Activated CD4-positive, alpha-beta T cell treated with anti-CD3 and anti-CD28 coated beads, Interleukin-2, Interleukin-6, amounts not matched to agents 100 ng/mL and 50 ng/mL, durations not matched to agents 16 hours and 8 hours (primary cell): ENCODE measurements around the gene HDAC2.
"Not testable (repeated sequence)": the region's sequence is repeated elsewhere in the genome, so short reads cannot be mapped to it uniquely, and the experiment has no call there.

ENCODE experiments used
- DNase-seq: peaks from one replicate; pipeline ENCODE4 v3.0.0-alpha.2; 2020

The HDAC2 gene

GRCh38 chr6:113969888-113970804 lies 802 bp downstream of the HDAC2 start:
- peak; percentile 59 for DNase-seq

GRCh38 chr6:113968472-113968871 lies 2.5 kb downstream of the HDAC2 start:
- DNase-seq, result no peak

DNA sequence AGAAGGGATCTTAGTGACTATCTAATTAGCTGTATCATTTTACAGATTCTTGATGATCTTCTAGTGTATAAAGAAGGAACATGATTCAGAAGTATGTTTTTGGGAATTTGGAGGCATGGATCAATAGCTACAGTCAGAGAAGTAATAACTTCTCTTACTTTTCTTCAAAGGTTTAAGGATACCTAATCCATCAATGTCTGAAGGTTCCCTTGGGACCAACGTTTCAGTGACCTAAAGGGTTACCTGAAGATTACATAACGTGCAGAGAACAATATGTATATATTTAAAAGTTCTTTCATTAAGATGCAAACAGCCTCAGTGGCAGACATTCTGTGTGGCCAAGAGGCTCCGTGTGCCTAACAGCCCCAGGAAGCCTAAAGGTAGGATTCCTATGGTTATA lies 3.2 kb downstream of the HDAC2 start:
- no peak for DNase-seq

DNA sequence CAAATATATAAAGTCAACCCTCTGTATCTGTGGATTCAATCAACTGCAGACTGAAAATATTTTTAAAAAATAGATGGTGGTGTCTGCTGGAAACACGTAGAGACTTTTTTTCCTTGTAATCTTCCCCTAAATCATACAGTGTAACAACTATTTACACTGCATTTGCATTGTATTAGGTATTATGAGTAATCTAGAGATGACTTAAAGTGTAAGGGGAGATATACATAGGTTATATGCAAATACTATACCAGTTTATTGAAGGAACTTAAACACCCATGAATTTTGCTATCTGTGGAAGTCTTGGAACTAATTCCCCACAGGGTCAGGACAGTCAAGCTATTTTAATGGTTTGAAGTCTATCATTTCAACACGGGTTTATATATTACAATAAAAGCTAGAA lies 10.2 kb downstream of the HDAC2 start:
- DNase-seq, result no peak

DNA sequence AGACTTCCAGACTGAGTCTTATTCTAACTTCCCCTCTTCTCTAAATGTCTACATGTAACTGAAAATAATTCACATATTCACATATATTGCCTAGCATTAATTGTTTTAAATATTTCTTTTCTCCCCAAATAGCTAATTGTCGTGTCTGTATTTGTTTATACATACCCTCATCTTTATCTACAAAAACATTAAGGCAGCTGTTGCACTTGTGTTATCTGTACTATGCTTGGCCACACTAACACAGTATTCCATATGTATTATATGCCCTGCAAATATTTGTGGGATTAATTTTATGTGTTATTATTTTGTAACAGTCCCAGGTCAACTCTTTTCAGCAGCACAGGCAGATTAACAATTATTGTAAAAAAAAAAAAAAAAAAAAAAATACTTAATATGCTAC lies 11.7 kb downstream of the HDAC2 start:
- no peak for DNase-seq

GRCh38 chr6:113954653-113955052 lies 16.3 kb downstream of the HDAC2 start:
- DNase-seq, result no peak

DNA sequence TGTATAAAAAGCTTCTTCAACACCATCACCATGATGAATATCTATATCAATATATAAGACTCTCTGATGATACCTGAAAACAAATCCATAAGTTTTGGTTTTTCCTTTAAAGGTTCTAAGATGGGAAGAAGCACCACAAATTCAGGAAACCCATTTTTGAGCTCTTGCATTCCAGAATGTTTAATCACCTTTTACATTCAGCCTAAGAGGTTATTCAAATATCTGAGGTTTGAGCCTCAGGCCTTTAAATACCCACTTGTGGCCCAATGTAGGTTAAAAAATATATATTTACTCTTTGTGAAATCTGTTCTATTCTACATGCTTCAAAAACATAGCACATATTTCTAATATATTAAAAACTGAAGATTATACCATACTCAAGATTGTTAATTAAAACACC lies 17.6 kb downstream of the HDAC2 start:
- no peak for DNase-seq

GRCh38 chr6:113949499-113949898 lies 21.4 kb downstream of the HDAC2 start:
- no peak for DNase-seq

GRCh38 chr6:113944701-113945100 lies 26.2 kb downstream of the HDAC2 start:
- no peak for DNase-seq

- no peak for DNase-seq
Observed at GRCh38 chr6:113939825-113940224, 31.1 kb downstream of the HDAC2 start.

DNA sequence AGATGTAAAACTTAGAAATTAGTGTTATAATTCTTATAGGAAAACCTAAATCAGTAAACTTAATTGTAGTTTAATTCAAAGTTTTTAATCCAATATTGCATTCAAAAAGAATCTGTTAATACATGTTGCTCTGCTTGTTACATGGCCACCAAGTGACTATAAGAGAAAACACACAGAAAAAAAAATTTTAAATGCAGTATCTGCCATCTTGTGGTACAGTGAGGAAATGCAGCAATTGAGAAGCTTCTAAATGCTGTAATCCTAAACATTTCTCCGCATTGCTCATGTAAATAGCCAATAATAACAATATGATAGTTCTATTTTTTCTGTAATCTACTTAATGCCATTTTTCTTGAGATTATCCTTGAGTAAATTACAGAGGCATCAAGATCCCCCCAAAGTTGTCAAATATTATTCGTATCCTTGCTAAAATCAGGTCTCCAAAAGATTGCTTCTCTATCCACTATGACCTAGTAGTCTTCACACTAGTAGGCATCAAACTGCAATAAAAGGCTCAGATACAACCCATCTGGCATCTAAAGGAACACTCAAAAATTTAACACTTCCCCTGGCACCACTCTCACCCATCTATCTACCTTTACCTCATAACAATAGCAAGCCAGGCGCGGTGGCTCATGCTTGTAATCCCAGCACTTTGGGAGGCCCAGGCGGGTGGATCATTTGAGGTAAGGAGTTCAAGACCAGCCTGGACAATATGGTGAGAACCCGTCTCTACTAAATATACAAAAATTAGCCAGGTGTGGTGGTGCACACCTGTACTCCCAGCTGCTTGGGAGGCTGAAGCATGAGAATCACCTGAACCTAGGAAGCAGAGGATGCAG lies 34.6 kb downstream of the HDAC2 start:
- peak; percentile 49 for DNase-seq

- DNase-seq, result no peak
Observed at GRCh38 chr6:113934101-113934500, 36.8 kb downstream of the HDAC2 start.

DNA sequence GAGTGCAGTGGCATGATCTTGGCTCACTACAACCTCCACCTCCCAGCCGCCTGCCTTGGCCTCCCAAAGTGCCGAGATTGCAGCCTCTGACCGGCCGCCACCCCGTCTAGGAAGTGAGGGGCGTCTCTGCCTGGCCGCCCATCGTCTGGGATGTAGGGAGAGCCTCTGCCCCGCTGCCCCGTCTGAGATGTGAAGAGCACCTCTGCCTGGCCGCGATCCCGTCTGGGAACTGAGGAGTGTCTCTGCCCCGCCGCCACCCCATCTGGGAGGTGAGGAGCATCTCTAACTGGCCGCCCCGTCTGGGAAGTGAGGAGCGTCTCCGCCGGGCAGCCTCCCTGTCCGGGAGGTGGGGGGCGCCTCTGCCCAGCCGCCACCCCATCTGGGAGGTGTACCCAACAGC lies 39.0 kb downstream of the HDAC2 start:
- DNase-seq, result not testable (repeated sequence)

- no peak for DNase-seq
Observed at GRCh38 chr6:113930183-113930582, 40.8 kb downstream of the HDAC2 start.

- no peak for DNase-seq
Observed at GRCh38 chr6:113927001-113927400, 43.9 kb downstream of the HDAC2 start.

GRCh38 chr6:113925378-113925777 lies 45.6 kb downstream of the HDAC2 start:
- DNase-seq, result no peak

- no peak for DNase-seq
Observed at GRCh38 chr6:113924312-113924723, 46.6 kb downstream of the HDAC2 start.

DNA sequence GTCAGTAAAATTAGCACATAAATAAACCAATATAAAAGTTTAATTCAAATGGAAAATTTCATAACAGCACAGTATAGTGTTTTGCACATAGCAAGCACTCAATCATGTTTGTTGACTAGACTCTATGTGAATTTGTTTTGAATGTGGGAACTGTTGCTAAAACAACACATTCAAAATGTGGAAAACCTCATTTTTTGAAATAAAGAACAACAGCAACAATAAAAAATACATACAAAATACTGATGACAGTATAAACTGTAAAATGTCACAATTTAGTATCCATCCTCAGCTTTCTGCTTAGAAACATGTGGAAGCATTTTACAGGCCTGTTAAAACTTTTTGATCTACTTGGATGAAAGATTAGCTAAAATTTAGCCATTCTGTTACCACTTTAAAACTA lies 47.4 kb downstream of the HDAC2 start:
- DNase-seq, result no peak

DNA sequence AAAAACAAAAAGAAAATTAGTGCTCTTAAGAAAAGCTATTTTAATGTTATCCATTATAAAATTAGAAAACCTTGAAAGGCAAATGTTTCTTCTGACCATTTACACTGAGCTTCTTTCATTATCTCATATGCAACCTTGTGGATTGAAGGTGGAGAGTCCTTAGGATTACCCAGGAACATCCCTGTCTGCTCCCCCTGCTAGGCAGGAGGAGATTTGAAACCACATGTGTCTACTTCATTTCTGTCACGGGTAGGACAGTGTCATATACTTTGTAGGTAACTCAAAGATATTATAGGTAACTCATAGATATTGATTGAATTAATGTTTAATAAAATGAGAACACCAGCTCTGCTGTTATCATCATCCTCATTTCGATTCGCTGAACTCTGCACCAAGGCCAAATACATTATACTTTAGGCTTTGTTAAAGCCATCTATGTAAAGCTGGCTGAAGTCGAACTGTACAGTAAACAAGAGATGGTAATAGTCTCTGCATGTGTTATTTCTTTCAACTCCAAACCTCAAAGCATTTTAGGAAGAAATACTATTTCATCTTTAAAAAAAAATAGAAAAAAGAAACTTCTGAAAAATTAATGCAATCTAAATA lies 49.5 kb downstream of the HDAC2 start:
- no peak for DNase-seq

DNA sequence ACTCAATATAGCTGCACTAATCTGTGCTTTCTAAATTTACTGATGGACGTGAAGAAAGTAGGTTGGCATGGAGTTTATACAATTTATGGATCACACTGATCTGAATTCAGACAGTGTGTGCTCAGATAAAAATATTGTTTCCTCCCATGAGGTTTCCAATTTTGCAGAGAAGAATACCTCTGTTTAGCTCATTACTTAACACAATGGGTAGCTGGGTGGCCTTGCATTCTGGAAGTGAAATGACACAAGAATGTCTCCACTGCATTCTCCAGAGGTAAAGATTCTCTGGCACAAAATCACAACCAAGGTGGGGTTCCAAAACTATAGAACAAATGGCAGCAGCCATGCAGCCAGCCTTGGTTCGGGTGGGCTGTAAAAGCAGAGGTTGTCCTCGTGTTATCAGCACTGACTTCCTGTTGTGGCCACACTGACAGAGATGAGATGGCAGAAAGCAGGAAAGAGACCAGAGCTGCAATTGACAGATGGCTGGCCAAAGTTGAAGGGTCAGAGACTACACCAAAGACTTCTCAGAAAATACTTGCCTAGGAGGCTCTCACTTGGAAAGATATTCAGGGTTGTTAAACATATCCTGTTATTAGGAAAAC lies 50.2 kb downstream of the HDAC2 start:
- DNase-seq, result peak; percentile 3

DNA sequence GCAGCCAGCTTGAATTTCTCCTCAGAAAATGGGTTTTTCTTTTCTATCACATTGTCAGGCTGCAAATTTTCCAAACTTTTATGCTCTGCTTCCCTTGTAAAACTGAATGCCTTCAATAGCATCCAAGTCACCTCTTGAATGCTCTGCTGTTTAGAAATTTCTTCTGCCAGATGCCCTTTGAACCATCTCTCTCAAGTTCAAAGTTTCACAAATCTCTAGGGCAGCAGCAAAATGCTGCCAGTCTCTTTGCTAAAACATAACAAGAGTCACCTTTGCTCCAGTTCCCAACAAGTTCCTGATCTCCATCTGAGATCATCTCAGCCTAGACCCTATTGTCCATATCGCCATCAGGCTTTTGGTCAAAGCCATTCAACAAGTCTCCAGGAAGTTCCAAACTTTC lies 60.7 kb downstream of the HDAC2 start:
- not testable (repeated sequence) for DNase-seq

DNA sequence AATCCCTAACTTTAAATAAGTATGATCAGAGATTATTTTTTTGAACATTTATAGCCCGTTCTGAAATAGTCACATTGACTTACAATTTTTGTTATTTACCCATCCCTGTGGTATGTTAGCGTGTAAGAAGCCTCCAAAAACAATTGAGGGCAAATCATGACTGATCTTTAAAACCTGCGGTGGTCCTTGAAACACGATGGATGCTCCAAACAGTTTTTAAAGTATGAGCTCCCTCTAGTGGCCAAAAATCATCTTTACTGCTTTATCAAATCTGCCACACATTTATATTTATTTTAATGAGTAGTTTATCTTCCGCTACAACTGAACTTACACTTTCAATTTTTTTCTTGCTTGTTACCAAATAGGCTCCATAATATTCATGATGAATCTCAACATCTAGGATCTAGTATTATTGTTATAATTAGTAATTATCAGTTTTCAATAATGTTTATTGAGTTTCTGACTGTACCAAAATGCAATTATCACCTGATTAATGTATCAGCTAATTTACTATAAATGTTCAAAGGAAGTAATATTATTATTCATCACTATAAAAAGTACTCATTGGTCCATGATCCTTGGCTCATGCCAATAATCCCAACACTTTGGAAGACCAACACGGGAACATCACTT lies 61.6 kb downstream of the HDAC2 start:
- peak; percentile 62 for DNase-seq

DNA sequence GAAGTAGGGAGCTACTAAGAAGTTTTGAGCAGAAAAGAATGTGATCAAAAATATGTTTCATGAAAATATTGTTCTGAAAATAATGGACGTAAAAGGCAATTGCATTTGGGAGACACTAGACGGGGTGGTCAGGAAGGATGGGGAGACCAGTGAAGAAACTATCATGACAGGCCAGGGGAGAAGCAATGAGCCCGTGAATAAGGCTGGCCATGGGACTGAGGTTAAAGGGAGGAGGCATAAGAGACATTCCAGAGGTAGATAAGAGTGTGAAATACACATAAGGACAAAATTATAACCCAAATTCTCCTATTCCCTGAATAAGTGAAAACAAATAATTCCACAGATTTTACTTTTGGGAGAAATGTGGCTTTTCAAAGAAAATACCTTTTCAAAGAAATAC lies 62.1 kb downstream of the HDAC2 start:
- DNase-seq, result no peak
